NCI-H345 treated with DMSO at 0.1 percent for 48 hours (cell line): ENCODE measurements around the gene PLA2G4B.

ENCODE experiments used
- DNase-seq: peaks from one replicate; lab custom pipeline; 2025; ENCODE audit not compliant: unreplicated experiment; lab: John Stamatoyannopoulos, UW

The PLA2G4B gene

GRCh38 chr15:41885841-41886240 is 47.2 kb downstream of the PLA2G4B start:
- no peak for DNase-seq

- DNase-seq = no peak
Measured at GRCh38 chr15:41886741-41887140, 48.1 kb downstream of the PLA2G4B start.

- DNase-seq = no peak
Measured at GRCh38 chr15:41887161-41887560, 48.5 kb downstream of the PLA2G4B start.

GRCh38 chr15:41887893-41888292 is 49.2 kb downstream of the PLA2G4B start:
- DNase-seq = no peak

GRCh38 chr15:41888662-41889253 is 50.1 kb downstream of the PLA2G4B start:
- DNase-seq = no peak

GRCh38 chr15:41890050-41890690 is 51.5 kb downstream of the PLA2G4B start:
- DNase-seq = no peak

GRCh38 chr15:41891226-41891625 is 52.6 kb downstream of the PLA2G4B start:
- DNase-seq = peak; percentile 62

GRCh38 chr15:41891946-41892345 is 53.3 kb downstream of the PLA2G4B start:
- peak; percentile 84 for DNase-seq

- no peak for DNase-seq
Measured at GRCh38 chr15:41892621-41893421, 54.2 kb downstream of the PLA2G4B start.

GRCh38 chr15:41893422-41894250 is 55.0 kb downstream of the PLA2G4B start, which contains the start of gene SPTBN5:
SPTBN5 (minus strand) TSS chr15:41894053; CDS start chr15:41893497, 556 bp downstream.
- DNase-seq = no peak

GRCh38 chr15:41894251-41894790 is 55.7 kb downstream of the PLA2G4B start:
- no peak for DNase-seq

GRCh38 chr15:41894791-41895463 is 56.3 kb downstream of the PLA2G4B start:
- DNase-seq = peak; percentile 49

- no peak for DNase-seq
Measured at GRCh38 chr15:41895491-41895890, 56.8 kb downstream of the PLA2G4B start.

- DNase-seq = no peak
Measured at GRCh38 chr15:41895957-41896356, 57.3 kb downstream of the PLA2G4B start.

- DNase-seq = no peak
Measured at GRCh38 chr15:41896566-41896965, 57.9 kb downstream of the PLA2G4B start.

GRCh38 chr15:41897363-41897799 is 58.7 kb downstream of the PLA2G4B start:
- DNase-seq = no peak
